GM12872 (cell line): ENCODE measurements around the gene CTNNA3.

ENCODE experiments used
- TF ChIP-seq, protein P1 (sequence below): IDR thresholded peaks from 3 replicates; pipeline ENCODE4 v1.5.1; 2011; ENCODE audit warnings: low read depth, mild to moderate bottlenecking, low read length, moderate library complexity; ENCODE audit not compliant: insufficient read depth

Gene CTNNA3

DNA sequence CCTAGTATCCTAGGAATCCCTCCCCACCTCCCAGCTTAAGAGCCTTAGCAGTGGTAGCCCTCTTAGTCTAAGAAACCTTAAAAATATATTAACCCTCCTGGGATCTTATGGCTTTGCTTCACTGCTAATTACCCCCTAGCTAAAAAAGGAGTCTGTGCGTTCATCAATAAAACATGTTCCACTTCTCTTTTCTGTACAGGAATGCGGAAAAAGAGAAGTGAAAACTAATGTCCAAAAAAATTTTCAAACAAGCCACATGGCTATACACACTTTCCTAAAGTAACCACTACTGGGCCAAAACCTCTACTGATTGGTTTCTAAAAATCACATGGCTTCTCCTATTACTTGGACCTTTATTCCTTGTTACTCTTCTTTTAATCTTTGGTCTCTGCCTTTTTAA lies 1437.3 kb downstream of the CTNNA3 start:
- TF ChIP-seq, protein P1, sequence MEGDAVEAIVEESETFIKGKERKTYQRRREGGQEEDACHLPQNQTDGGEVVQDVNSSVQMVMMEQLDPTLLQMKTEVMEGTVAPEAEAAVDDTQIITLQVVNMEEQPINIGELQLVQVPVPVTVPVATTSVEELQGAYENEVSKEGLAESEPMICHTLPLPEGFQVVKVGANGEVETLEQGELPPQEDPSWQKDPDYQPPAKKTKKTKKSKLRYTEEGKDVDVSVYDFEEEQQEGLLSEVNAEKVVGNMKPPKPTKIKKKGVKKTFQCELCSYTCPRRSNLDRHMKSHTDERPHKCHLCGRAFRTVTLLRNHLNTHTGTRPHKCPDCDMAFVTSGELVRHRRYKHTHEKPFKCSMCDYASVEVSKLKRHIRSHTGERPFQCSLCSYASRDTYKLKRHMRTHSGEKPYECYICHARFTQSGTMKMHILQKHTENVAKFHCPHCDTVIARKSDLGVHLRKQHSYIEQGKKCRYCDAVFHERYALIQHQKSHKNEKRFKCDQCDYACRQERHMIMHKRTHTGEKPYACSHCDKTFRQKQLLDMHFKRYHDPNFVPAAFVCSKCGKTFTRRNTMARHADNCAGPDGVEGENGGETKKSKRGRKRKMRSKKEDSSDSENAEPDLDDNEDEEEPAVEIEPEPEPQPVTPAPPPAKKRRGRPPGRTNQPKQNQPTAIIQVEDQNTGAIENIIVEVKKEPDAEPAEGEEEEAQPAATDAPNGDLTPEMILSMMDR: no peak

- TF ChIP-seq, protein P1: no peak
Measured at GRCh38 chr10:66257801-66258200, 1438.2 kb downstream of the CTNNA3 start.

- TF ChIP-seq, protein P1: no peak
Measured at GRCh38 chr10:66252986-66253385, 1443.0 kb downstream of the CTNNA3 start.

- TF ChIP-seq, protein P1: no peak
Measured at GRCh38 chr10:66246177-66246576, 1449.8 kb downstream of the CTNNA3 start.

DNA sequence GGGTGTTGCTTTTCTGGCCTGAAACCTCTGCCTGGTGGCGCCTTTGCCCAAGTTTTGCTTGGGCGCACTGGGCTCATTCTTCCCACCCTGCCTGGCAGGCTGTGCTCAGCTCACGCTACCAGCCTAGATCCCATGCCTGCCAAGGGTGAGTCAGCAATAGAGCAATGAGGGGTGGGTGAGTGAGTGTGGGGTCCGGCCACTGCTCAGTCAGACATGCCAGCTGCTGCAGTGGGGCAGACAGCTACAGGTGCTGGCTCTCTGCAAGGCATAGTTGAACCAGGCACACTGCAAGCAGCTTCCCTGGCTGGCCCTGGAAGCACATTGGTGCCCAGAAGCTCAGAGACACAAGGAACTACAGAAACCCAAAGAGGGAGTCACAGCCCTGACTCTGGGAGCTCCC lies 1451.0 kb downstream of the CTNNA3 start:
- TF ChIP-seq, protein P1: no peak

DNA sequence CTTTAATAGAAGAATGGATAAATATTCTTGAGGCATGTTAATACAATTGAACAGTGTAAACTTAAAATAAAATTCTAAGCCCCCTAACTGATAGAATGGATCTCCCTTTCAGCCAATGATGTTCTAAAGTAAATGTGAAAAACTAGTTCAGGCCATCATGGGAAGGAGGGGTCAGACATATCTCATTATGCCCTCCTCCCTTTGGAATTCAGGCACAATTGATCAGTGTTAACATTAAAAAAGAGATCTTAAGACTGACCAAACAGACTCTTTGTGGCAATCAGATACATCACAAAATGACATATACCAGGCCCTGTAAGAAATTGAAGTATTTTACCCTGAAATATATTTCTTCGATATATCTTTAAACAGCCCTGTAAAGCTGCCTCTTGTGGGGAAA lies 1453.1 kb downstream of the CTNNA3 start:
- TF ChIP-seq, protein P1: no peak

DNA sequence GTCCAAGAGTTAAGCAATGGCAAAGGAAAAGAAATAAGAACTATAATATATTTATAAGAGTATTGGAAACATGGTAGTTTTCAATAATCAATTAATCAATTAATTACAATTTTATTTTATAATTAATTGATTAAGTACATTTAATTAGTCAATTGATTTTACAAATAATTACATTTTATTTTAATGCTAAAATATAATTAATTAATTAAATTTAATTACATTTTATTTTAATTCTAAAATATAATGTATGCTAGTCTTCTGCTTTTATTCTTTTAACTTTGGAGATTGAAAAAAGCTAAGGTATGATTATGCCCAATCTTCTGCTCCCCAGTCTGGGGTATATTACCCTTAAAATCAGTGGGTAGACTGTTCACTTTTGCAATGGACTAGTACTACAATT lies 1456.9 kb downstream of the CTNNA3 start:
- TF ChIP-seq, protein P1: no peak

DNA sequence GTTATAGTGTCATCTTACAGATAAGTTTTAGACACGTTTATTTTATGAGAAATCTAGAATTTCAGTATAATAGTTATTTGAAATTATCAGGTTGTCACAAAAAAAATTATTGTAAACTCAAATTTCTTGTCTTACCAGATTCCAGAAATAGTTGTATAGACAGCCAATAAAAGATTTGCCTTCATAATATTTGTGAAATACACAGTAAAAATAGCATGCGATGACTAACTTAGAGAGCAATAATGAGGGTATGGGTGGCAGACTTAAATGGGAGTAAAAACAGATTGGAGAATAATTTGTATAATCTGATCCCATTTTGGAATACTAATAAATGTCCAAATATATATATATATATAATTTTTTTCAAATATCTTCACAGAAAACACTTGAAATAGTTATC lies 1457.7 kb downstream of the CTNNA3 start:
- TF ChIP-seq, protein P1: no peak
